Measurements from ENCODE around the gene WDR37.

The WDR37 gene

DNA sequence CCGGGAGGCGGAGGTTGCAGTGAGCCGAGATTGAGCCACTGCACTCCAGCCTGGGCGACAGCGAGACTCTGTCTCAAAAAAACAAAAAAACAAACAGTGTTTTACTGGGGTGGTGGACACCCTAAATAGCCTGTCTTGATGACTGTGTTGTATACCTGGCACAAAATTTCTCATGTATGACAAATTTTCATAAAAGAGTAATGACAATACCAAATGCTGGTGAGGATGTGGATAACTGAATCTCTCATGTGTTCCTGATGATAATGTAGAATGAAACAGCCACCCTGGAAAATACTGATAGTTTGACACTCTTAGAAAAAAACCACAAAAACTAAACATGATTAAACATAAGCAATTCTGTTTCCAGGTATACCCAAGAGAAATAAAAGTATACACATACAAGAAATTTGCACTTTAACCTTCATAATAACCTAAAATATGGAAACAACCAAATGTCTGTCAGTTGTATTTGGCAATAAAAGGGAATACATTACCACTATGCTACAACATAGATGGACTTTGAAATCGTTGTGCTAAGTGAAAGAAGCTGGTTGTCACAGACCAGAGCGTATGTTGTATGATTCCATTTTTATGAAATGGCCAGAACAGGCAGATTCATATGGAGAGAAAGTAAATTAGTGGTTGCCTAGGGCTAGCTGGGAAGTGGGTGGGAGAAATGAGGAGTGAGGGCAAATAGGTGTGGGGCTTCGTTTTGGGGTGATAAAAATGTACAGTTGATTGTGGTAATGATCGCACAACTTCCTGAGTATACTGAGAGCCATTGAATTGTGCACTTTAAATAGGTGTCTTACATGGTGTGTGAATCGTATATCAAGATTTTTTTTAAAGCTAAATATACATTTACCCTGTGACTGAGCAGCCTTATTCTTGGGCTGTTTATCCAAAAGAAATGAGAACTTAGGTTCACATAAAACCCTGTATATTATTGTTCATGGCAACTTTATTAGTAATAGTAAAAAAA lies 12.5 kb downstream of the WDR37 start:
- no peak for DNase-seq (ENCODE audit: low read depth in 1 of 2, low spot score in 1 of 2)

GRCh38 chr10:1070919-1071318 lies 14.7 kb downstream of the WDR37 start:
- no peak for DNase-seq (ENCODE audit: low read depth in 1 of 2, low spot score in 1 of 2)

DNA sequence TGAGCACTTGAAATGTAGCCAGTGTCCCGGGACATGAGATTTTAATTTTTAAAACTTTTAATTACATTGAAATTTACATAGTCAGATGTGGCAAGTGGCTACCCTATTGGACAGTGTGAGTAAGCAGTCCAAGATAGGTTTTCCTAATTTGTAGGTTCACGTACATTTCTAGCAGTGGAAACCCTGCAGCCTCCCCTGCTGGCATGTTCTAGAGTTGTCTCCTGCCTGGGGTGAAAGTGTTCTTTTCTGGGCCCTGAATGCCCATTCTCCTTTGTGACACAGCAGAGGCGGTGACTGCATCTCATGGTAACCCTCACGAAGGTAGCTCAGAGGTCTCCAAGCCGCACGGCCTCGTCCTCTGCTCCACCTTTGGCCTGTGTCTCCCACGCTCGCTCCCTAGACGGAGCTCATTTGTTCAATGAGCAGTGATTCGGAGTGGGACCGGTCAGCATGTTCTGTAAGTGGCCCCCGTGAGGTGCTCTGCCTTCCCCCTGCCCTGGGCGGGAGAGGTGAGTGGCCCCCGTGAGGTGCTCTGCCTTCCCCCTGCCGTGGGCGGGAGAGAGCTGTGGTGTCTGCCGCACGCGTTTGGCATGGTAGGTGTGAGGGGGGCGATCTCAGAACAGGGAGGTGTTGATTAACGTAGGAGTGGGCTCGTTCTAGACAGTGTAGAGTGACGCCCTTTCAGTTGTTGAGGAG lies 18.0 kb downstream of the WDR37 start:
- no peak for DNase-seq (ENCODE audit: low read depth in 1 of 2, low spot score in 1 of 2)

DNA sequence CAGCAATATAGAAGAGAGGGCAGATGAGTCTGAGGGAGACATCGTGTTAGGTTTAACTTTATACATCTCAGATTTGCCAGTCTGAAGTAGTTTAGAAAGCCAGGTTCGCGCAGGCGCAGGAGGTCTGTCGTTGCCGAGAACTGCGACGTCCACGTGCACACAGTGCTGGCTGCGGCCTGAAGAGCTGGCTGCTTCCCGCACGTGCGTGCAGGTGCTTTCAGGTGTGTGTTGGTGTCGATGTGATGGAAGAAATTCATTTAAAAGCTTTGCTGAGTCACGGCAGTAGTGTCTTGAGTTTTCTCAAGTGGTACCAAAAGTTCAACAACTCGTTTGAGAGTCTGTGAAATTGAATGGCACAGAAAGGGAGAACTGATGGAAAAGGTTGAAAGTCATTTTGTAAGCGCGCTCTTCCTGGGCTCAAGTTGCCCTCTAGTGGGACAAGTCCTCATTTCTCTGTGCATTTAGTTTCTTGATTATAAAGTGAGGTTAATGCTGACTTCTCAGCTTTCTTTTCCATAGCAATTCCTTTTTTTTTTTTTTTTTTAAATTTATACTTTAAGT lies 18.6 kb downstream of the WDR37 start:
- DNase-seq (ENCODE audit: low read depth in 1 of 2, low spot score in 1 of 2), result no peak

GRCh38 chr10:1078668-1079067 lies 22.5 kb downstream of the WDR37 start:
- DNase-seq (ENCODE audit: low read depth in 1 of 2, low spot score in 1 of 2), result no peak

- DNase-seq (ENCODE audit: low read depth in 1 of 2, low spot score in 1 of 2), result no peak
Measured at GRCh38 chr10:1083581-1083980, 27.4 kb downstream of the WDR37 start.

- DNase-seq (ENCODE audit: low read depth in 1 of 2, low spot score in 1 of 2), result no peak
Measured at GRCh38 chr10:1084011-1084950, 28.1 kb downstream of the WDR37 start.

- DNase-seq (ENCODE audit: low read depth in 1 of 2, low spot score in 1 of 2), result no peak
Measured at GRCh38 chr10:1085258-1085657, 29.1 kb downstream of the WDR37 start.

DNA sequence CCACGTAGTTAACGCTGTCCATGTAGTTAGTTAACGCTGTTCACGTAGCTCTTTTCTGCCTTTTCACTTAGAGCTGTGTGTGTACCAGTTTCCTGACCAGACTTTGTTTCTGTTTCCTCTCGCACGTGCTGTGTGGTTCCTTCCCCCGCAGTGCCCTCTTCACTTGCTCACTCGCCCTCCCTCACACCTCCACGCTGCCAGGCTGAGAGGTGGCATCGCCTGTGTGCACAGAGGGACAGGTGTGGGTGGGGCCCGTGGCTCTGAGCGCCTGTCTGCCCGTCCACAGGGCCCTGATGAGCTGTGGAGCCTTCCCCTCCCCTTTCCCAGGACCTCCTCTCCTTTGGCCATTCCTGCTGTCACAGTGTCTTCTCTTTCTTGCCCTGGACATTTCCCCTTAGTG lies 30.6 kb downstream of the WDR37 start:
- DNase-seq (ENCODE audit: low read depth in 1 of 2, low spot score in 1 of 2), result no peak

DNA sequence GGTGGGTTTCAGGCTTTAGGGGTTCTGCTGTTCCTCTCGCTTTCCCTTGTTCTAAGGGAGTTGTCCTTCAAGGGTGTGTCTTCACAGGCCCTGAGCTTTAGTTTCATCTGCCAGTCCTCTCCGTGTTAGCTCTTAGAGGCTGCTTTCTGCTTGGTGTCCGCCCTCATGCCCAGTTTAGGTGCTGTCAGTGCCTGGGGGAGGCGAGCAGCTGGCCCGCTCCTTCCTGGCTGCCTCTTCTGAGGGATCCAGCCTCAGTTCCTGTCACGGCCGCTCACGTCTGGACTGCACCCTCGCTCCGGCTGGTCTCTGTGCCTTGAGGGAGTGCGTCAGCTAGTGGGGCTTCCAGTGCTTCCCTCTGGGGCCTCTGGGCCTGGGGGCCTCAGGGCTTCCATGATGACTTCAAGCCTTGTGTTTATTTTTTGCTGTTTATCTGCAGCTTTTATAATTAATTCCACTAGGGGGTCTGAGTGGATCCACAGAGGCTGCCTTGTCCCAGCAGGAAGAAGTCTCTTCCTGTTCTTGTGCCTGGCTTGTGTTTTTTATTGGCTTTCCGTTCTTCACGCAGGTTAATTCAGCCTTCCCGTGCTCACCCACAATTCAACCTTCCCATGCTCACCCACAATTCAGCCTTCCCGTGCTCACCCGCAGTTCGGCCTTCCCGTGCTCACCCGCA lies 33.0 kb downstream of the WDR37 start:
- DNase-seq (ENCODE audit: low read depth in 1 of 2, low spot score in 1 of 2), result no peak

GRCh38 chr10:1090696-1091095 lies 34.5 kb downstream of the WDR37 start:
- no peak for DNase-seq (ENCODE audit: low read depth in 1 of 2, low spot score in 1 of 2)

GRCh38 chr10:1093696-1094095 lies 37.5 kb downstream of the WDR37 start:
- DNase-seq (ENCODE audit: low read depth in 1 of 2, low spot score in 1 of 2), result no peak

- DNase-seq (ENCODE audit: low read depth in 1 of 2, low spot score in 1 of 2), result peak; percentile 26 to 48
Measured at GRCh38 chr10:1094112-1095057, 38.2 kb downstream of the WDR37 start.

- DNase-seq (ENCODE audit: low read depth in 1 of 2, low spot score in 1 of 2), result no peak
Measured at GRCh38 chr10:1095498-1095897, 39.3 kb downstream of the WDR37 start.

DNA sequence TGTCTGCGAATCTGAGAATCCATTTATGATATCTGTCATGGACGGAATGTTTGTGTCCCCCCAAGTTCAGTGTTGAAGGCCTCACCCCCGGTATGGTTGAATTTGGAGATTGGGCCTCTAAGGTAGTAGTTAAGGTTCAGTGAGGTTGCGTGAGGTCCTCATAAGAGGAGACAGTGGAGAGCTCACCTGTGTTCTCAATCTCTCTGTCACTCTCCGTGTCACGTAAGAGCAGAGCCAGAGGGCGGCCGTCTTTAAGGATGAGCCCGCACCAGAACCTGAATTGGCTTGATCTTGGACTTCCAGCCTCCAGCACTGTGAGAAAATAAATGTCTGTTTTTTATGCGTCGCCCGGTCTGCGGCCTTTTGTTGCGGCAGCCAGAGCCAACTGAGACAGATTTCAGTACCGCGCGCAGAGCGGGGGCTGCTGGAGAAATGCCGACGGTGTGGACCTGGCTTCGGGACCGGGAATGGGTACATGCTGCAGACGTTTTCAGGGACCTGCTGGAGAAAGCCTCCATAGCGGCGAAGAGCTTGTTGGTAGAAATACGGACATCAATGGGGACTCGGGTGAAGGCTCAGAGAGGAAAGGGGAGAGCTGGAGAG lies 40.2 kb downstream of the WDR37 start:
- DNase-seq (ENCODE audit: low read depth in 1 of 2, low spot score in 1 of 2), result no peak

DNA sequence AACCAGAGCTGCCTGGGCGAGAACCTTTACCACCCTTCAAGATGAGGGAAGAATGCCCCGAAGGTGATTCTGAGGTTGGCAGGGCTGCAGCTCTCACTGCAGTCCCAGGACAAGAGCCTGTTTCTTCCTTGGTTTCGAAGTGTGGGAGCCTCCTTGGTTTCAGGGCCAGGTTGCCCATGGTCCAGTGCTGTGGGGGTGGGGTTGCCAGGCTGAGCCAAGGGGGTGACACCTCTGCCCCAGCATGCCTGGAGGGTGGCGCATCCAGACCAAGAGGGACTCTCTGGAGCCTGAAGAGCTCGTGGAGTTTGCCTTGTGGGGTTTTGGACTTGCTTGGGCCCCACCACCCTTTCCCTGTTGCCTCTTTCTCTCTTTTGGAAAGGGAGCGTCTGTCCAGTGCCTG lies 41.3 kb downstream of the WDR37 start:
- DNase-seq (ENCODE audit: low read depth in 1 of 2, low spot score in 1 of 2), result no peak

DNA sequence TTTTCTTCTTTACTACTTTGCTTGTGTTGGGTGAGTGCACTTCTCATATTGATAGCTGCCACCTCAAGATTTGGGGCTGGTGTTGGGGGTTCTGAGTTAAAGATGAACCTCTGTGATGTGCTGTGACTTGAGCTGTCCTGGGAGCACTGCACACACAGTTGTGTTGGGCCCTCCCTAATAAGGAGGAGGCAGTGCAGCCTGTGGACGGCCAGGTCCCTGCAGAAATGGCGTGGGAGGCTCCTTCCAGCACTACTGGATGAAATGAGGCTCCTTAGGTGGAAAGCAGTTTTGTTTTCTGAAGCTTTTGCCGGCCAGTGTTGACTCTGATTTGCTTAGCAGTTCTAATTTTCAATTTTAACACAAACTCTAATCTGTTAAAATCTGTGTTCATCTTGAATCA lies 44.0 kb downstream of the WDR37 start:
- DNase-seq (ENCODE audit: low read depth in 1 of 2, low spot score in 1 of 2), result no peak

DNA sequence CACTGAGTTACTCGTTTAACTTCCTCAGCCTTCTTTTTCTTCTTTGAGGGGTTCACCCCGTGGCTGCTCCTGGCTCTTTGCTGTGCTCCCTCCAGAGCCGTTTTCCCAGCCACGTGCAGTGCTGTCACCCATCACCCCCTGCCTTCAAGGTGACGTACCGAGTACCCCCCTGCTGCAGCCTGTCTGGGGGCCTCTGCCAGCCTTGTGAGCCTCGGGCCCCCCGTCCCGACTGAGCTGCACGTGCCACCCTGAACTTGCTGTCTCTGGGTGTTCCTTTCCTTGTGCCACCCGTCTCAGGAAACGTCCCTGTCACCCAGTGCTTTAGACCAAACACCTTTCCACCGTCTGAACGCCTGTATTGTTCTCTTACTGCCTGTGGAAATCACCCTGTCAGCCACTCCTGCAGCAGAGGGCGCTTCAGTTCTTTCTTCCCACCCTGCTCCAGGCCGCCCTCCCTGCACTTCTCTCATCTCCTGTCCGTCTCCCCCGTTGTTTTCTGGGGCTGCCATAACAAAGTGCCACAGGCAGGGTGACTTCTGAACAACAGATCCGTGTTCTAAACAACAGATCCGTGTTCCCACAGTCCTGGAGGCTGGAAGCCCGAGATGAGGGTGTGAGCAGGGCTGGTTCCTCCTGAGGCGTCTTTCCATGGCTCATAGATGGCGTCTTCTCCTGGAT lies 44.6 kb downstream of the WDR37 start:
- no peak for DNase-seq (ENCODE audit: low read depth in 1 of 2, low spot score in 1 of 2)

Measured in activated CD4-positive, alpha-beta T cell treated with anti-CD3 and anti-CD28 coated beads, Interleukin-2, amount 50 U/mL, for 24 hours (primary cell).